Measurements from ENCODE around the gene SBF2.

- TF ChIP-seq CTCF (IDR thresholded peaks at IDR 0.05; ENCODE audit: low read length) (no peak), EZH2 (IDR thresholded peaks at IDR 0.05; ENCODE audit: borderline replicate concordance, low read length) (no peak)
Observed at GRCh38 chr11:10197091-10197490, 96.9 kb downstream of the SBF2 start.

Data from OCI-LY1 (cell line).